Body of pancreas (tissue), 4 donors: ENCODE results near the gene ERMP1.

Experiments
- CTCF ChIP-seq, 7 experiments: fragments of 450-650 bp in 4 of 7; fragments of 200-600 bp in 3 of 7; sonication (generic) in 3 of 7; IDR thresholded peaks; one replicate each; pipeline ENCODE4 v1.5.1; 2016 to 2019; ENCODE audit warnings: antibody characterized with exemption in 7 of 7
- POLR2A ChIP-seq, 3 donors: fragments of 450-650 bp; IDR thresholded peaks; one replicate each; pipeline ENCODE4 v1.6.1; 2016; ENCODE audit warnings: antibody characterized with exemption in 3 of 3, mild to moderate bottlenecking in 2 of 3

DNA sequence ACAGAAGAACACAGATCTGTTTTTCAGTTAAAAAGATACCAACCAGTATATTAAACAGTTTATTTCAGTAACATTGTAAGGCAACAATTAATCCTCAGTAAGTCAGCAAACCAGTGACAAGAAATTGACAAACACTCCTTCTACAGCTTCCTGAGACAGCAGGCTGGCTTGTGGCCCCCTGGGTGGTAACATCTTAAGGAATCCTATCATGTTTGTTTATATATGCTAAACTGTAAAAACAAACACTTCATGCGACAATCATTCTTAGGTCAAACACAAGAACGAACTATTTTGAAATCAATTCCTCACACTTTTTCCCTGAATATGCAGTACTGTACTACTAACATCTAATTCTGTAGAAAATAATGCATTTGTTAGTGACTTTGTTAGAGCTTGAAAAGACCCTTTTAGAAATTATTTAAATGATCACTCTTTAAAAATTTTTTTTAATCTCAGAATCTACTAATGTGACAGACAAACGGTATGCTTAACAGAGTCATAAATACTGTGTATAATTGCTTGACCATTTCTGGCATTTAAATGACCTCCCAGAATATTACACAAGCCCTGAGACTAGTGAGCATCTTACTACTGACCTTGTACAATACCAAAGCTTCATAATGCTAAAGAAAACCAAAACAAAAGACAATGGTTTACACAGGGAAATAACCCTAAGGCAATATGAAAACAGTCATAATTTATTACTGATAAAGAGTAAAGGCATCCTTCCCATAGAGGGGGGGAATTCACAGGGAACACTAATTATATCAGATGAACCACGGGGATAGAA lies 48.2 kb downstream of the ERMP1 start:
- TF ChIP-seq CTCF (IDR thresholded peaks at IDR 0.05) (no peak), POLR2A (IDR thresholded peaks at IDR 0.05) (no peak)
